ENCODE results near the gene MSH5. TPM values are rescaled to one million over a fixed set of nuclear protein-coding genes. Genes with fewer than 3 reads are reported as not detected.

MSH5 gene
- total RNA-seq, 1 donor from 2014 or later, result 45.0 TPM

DNA sequence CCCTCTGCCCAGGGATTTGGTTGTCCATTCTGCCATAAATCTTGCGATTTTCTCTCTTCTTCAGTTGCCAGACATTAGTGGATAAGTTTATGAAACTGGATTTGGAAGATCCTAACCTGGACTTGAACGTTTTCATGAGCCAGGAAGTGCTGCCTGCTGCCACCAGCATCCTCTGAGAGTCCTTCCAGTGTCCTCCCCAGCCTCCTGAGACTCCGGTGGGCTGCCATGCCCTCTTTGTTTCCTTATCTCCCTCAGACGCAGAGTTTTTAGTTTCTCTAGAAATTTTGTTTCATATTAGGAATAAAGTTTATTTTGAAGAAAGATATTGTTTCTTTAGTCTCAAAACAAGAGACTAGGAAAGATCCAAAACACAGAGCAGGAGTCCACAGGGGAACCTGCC is 22.6 kb downstream of the MSH5 start, which contains the start of gene SAPCD1:
TSS of gene SAPCD1 (plus strand) at position 301 of the 400 bp plus-strand sequence. CDS start 399 bp downstream, outside the sequence.
- H3K4me3 Mint-ChIP-seq (ENCODE audit: low read depth), result no peak within 1 kb of the TSS
- H3K9me3 Mint-ChIP-seq (ENCODE audit: low read depth), result no peaks in the 10 kb centered on the region
- H3K36me3 Mint-ChIP-seq (ENCODE audit: insufficient read depth), result peaks cover 3% of the 10 kb centered on the region
- no peak for DNase-seq (ENCODE audit: low spot score, unreplicated experiment)
- H3K4me1 Mint-ChIP-seq (ENCODE audit: low read depth), result no peaks in the 10 kb centered on the region
- TF ChIP-seq, protein P1, sequence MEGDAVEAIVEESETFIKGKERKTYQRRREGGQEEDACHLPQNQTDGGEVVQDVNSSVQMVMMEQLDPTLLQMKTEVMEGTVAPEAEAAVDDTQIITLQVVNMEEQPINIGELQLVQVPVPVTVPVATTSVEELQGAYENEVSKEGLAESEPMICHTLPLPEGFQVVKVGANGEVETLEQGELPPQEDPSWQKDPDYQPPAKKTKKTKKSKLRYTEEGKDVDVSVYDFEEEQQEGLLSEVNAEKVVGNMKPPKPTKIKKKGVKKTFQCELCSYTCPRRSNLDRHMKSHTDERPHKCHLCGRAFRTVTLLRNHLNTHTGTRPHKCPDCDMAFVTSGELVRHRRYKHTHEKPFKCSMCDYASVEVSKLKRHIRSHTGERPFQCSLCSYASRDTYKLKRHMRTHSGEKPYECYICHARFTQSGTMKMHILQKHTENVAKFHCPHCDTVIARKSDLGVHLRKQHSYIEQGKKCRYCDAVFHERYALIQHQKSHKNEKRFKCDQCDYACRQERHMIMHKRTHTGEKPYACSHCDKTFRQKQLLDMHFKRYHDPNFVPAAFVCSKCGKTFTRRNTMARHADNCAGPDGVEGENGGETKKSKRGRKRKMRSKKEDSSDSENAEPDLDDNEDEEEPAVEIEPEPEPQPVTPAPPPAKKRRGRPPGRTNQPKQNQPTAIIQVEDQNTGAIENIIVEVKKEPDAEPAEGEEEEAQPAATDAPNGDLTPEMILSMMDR (IDR thresholded peaks at IDR 0.05; ENCODE audit: unreplicated experiment), result no peak
- no peaks in the 10 kb centered on the region for H3K27me3 Mint-ChIP-seq
- H3K27ac Mint-ChIP-seq, result no peak within 1 kb of the TSS

DNA sequence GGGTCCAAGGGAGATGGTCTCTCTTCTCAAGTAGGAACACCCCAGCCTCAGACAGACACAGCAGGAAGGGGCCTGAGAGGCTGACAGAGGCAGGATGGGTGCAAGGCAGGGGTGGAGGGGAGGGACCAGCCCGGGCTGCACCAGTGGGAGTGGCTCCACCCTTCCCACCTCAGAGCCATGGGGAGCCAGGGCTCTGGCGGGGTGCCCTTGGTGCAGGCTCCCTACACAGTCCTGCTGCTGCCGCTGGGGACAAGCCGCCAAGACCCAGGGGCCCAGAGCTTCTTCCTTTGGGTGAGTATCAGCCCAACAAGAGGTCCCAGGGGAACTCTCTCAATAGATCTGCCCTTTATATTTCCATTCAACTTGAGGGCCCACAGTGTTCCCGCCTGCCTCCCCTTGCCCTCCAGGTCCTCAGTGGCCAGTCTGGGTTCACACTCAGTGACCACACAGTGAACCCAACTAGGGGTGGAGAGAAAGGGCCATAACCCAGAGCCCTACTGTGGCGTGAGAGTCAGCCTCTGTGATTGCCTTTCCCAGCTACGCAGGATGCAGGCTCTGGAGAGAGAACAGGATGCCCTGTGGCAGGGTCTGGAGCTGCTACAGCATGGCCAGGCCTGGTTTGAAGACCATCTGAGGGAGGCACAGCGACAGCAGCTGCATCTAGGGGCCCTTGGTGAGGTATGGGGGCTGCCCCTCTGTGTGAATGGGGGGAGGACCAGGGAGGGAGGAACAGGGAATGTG is 23.2 kb downstream of the MSH5 start:
- Mint-ChIP-seq H3K27me3 (no peaks in the 10 kb centered on the region), H3K4me1 (ENCODE audit: low read depth) (no peaks in the 10 kb centered on the region), H3K9me3 (ENCODE audit: low read depth) (no peaks in the 10 kb centered on the region), H3K27ac (no peak overlapping the region), H3K4me3 (ENCODE audit: low read depth) (no peak overlapping the region), H3K36me3 (ENCODE audit: insufficient read depth) (peaks cover 5% of the 10 kb centered on the region)
- TF ChIP-seq, protein P1 (IDR thresholded peaks at IDR 0.05; ENCODE audit: unreplicated experiment), result no peak
- DNase-seq (ENCODE audit: low spot score, unreplicated experiment), result no peak

DNA sequence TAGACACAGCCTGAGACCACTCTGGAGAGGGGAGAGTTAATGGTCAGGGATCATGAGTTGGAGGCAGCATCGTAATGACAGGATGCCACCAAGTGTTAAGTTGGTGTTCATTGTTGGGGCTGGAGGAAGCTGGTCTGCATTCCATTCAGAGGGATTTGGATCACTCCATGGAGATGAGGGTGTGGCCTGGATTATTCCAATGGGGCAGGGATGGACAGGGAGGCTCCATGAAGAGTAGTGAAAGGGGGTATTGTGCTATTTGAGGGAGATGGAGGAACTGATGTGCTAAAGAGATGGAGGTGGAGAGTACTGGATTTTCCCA is 23.8 kb downstream of the MSH5 start:
- DNase-seq (ENCODE audit: low spot score, unreplicated experiment), result no peak
- TF ChIP-seq, protein P1 (IDR thresholded peaks at IDR 0.05; ENCODE audit: unreplicated experiment), result no peak
- Mint-ChIP-seq H3K36me3 (ENCODE audit: insufficient read depth) (peaks cover 5% of the 10 kb centered on the region), H3K4me1 (ENCODE audit: low read depth) (no peaks in the 10 kb centered on the region), H3K9me3 (ENCODE audit: low read depth) (no peaks in the 10 kb centered on the region), H3K4me3 (ENCODE audit: low read depth) (no peak overlapping the region), H3K27ac (no peak overlapping the region), H3K27me3 (no peaks in the 10 kb centered on the region)

DNA sequence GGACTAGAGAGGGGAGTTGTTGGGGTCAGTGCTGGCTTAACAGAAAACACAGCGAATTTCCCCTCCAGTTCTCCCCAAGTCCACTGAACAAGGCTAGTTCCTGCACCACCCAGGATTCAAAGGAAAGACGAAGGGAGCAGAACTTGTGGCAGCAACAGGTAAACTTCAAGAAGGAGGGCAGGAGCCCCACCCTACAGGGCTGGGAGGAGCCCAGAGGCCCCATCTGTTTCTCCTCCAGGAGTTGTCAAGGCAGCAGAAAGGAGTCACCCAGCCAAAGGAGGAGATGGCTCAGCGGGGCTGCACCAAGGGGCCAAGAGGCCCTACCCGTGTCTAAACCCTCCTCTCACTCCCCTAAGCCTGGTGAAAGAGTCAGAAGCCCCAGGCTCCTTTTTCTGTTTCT is 24.4 kb downstream of the MSH5 start:
- no peaks in the 10 kb centered on the region for H3K27me3 Mint-ChIP-seq
- H3K36me3 Mint-ChIP-seq (ENCODE audit: insufficient read depth), result peaks cover 2% of the 10 kb centered on the region
- H3K9me3 Mint-ChIP-seq (ENCODE audit: low read depth), result no peaks in the 10 kb centered on the region
- TF ChIP-seq, protein P1 (IDR thresholded peaks at IDR 0.05; ENCODE audit: unreplicated experiment), result no peak
- H3K4me3 Mint-ChIP-seq (ENCODE audit: low read depth), result no peak overlapping the region
- DNase-seq (ENCODE audit: low spot score, unreplicated experiment), result no peak
- H3K27ac Mint-ChIP-seq, result no peak overlapping the region
- H3K4me1 Mint-ChIP-seq (ENCODE audit: low read depth), result no peaks in the 10 kb centered on the region

DNA sequence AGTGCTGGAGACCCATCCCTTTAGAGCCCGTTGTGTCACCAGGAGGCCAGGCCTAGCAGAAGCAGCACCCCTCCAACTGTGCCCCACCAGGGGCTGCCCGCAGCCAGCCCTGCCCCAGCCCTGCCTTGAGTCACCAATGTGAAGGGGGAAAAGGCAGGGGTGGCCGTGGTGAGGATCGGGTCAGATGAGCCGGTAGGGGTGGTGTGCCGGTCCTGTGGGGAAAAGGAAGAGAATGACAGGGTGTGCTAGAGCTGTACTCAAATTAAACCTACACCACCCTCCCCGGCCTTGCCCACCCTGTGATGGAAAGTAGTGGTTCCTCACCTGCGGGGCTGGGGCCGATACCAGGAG is 25.7 kb downstream of the MSH5 start:
- H3K36me3 Mint-ChIP-seq (ENCODE audit: insufficient read depth), result peaks cover 2% of the 10 kb centered on the region
- H3K4me3 Mint-ChIP-seq (ENCODE audit: low read depth), result no peak overlapping the region
- H3K4me1 Mint-ChIP-seq (ENCODE audit: low read depth), result no peaks in the 10 kb centered on the region
- TF ChIP-seq, protein P1 (IDR thresholded peaks at IDR 0.05; ENCODE audit: unreplicated experiment), result no peak
- H3K27ac Mint-ChIP-seq, result no peak overlapping the region
- no peak for DNase-seq (ENCODE audit: low spot score, unreplicated experiment)
- H3K9me3 Mint-ChIP-seq (ENCODE audit: low read depth), result no peaks in the 10 kb centered on the region
- no peaks in the 10 kb centered on the region for H3K27me3 Mint-ChIP-seq

Data from progenitor cell of endocrine pancreas (in vitro differentiated cells).